Measurements from ENCODE around the gene INSIG2. TPM values are rescaled to one million over a fixed set of nuclear protein-coding genes. Genes with fewer than 3 reads are reported as not detected.

The INSIG2 gene
- total RNA-seq, 1 experiment from 2014 or later: 10.7 TPM

- peak overlapping the region; percentile 35 for H3K27ac Mint-ChIP-seq
- DNase-seq (ENCODE audit: low spot score): no peak
- POLR2A ChIA-PET: interaction anchor here (2.0 kb wide), 1 partner anchor 97 kb away, joined by 8 read pairs; no protein-coding TSS in a partner anchor
- no peak for ATAC-seq
- H3K4me3 Mint-ChIP-seq: peak overlapping the region; percentile 68
- no peaks in the 10 kb centered on the region for H3K27me3 Mint-ChIP-seq (ENCODE audit: low read depth)
- peaks cover 38% of the 10 kb centered on the region for H3K4me1 Mint-ChIP-seq
- peaks cover 6% of the 10 kb centered on the region for H3K9me3 Mint-ChIP-seq
- TF ChIP-seq ZBTB21 (CRISPR knock-in tag; IDR thresholded peaks at IDR 0.05; ENCODE audit: borderline replicate concordance): no peak
- TF ChIP-seq MLX (CRISPR knock-in tag; IDR thresholded peaks at IDR 0.05): no peak
- TF ChIP-seq, protein P1, sequence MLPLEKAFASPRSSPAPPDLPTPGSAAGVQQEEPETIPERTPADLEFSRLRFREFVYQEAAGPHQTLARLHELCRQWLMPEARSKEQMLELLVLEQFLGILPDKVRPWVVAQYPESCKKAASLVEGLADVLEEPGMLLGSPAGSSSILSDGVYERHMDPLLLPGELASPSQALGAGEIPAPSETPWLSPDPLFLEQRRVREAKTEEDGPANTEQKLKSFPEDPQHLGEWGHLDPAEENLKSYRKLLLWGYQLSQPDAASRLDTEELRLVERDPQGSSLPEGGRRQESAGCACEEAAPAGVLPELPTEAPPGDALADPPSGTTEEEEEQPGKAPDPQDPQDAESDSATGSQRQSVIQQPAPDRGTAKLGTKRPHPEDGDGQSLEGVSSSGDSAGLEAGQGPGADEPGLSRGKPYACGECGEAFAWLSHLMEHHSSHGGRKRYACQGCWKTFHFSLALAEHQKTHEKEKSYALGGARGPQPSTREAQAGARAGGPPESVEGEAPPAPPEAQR (CRISPR knock-in tag; IDR thresholded peaks at IDR 0.05): no peak
- no peak for TF ChIP-seq ATF6 (CRISPR knock-in tag; IDR thresholded peaks at IDR 0.05)
- no peak for TF ChIP-seq ZNF121 (CRISPR knock-in tag; IDR thresholded peaks at IDR 0.05)
- TF ChIP-seq CREM (CRISPR knock-in tag; IDR thresholded peaks at IDR 0.05): no peak
- TF ChIP-seq ZNF425 (CRISPR knock-in tag; conservative IDR thresholded peaks at IDR 0.05): no peak
- no peak for TF ChIP-seq SMAD4 (CRISPR knock-in tag; IDR thresholded peaks at IDR 0.05)
- CTCF ChIA-PET: interaction anchor here (1.2 to 2.0 kb wide), 4 partner anchors 11 to 275 kb away, joined by 4 to 18 read pairs (median 6); partner anchors contain the start of gene DDX18
- peaks cover 6% of the 10 kb centered on the region for H3K36me3 Mint-ChIP-seq
Observed at GRCh38 chr2:118089139-118089800, 999 bp downstream of the INSIG2 start.

- ChIA-PET POLR2A (no interaction called here), CTCF (no interaction called here)
- Mint-ChIP-seq H3K4me3 (peak overlapping the region; percentile 53), H3K4me1 (peaks cover 40% of the 10 kb centered on the region), H3K36me3 (peaks cover 6% of the 10 kb centered on the region), H3K27me3 (ENCODE audit: low read depth) (no peaks in the 10 kb centered on the region), H3K27ac (peak overlapping the region; percentile 8; the same call in 1 of the 2 replicates), H3K9me3 (peaks cover 6% of the 10 kb centered on the region)
- ATAC-seq (no peak), DNase-seq (ENCODE audit: low spot score) (no peak)
- TF ChIP-seq HMGA2 (CRISPR knock-in tag; IDR thresholded peaks at IDR 0.05) (no peak), SP1 (CRISPR knock-in tag; conservative IDR thresholded peaks at IDR 0.05) (no peak), ESRRA (CRISPR knock-in tag; IDR thresholded peaks at IDR 0.05; ENCODE audit: borderline replicate concordance) (no peak), CBFB (CRISPR knock-in tag; IDR thresholded peaks at IDR 0.05; ENCODE audit: low read depth) (no peak), SMAD3 (CRISPR knock-in tag; IDR thresholded peaks at IDR 0.05; ENCODE audit: borderline replicate concordance) (no peak), TEAD1 (CRISPR knock-in tag; IDR thresholded peaks at IDR 0.05) (no peak), GRHL2 (CRISPR knock-in tag; IDR thresholded peaks at IDR 0.05; ENCODE audit: insufficient replicate concordance, severe bottlenecking) (no peak)
- TF ChIP-seq, protein P1 (CRISPR knock-in tag; IDR thresholded peaks at IDR 0.05): no peak
- TF ChIP-seq, protein P2, sequence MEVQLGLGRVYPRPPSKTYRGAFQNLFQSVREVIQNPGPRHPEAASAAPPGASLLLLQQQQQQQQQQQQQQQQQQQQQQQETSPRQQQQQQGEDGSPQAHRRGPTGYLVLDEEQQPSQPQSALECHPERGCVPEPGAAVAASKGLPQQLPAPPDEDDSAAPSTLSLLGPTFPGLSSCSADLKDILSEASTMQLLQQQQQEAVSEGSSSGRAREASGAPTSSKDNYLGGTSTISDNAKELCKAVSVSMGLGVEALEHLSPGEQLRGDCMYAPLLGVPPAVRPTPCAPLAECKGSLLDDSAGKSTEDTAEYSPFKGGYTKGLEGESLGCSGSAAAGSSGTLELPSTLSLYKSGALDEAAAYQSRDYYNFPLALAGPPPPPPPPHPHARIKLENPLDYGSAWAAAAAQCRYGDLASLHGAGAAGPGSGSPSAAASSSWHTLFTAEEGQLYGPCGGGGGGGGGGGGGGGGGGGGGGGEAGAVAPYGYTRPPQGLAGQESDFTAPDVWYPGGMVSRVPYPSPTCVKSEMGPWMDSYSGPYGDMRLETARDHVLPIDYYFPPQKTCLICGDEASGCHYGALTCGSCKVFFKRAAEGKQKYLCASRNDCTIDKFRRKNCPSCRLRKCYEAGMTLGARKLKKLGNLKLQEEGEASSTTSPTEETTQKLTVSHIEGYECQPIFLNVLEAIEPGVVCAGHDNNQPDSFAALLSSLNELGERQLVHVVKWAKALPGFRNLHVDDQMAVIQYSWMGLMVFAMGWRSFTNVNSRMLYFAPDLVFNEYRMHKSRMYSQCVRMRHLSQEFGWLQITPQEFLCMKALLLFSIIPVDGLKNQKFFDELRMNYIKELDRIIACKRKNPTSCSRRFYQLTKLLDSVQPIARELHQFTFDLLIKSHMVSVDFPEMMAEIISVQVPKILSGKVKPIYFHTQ (CRISPR knock-in tag; IDR thresholded peaks at IDR 0.05): no peak
- TF ChIP-seq, protein P3, sequence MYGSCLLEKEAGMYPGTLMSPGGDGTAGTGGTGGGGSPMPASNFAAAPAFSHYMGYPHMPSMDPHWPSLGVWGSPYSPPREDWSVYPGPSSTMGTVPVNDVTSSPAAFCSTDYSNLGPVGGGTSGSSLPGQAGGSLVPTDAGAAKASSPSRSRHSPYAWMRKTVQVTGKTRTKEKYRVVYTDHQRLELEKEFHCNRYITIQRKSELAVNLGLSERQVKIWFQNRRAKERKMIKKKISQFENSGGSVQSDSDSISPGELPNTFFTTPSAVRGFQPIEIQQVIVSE (CRISPR knock-in tag; IDR thresholded peaks at IDR 0.05; ENCODE audit: borderline replicate concordance): no peak
- TF ChIP-seq, protein P4, sequence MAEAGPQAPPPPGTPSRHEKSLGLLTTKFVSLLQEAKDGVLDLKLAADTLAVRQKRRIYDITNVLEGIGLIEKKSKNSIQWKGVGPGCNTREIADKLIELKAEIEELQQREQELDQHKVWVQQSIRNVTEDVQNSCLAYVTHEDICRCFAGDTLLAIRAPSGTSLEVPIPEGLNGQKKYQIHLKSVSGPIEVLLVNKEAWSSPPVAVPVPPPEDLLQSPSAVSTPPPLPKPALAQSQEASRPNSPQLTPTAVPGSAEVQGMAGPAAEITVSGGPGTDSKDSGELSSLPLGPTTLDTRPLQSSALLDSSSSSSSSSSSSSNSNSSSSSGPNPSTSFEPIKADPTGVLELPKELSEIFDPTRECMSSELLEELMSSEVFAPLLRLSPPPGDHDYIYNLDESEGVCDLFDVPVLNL (CRISPR knock-in tag; IDR thresholded peaks at IDR 0.05; ENCODE audit: borderline replicate concordance, low read depth): no peak
Observed at GRCh38 chr2:118090387-118091139, 2.3 kb downstream of the INSIG2 start.

All from WTC11 (cell line).